NCI-H2081 (cell line): ENCODE data around the gene ITIH4.
"Not testable (repeated sequence)": the region's sequence is repeated elsewhere in the genome, so short reads cannot be mapped to it uniquely, and the experiment has no call there.

Experiments
- DNase-seq, 2 experiments: peaks; one replicate each; lab custom pipeline; 2025; lab: John Stamatoyannopoulos, UW

ITIH4 gene

GRCh38 chr3:52782412-52783210, 47.9 kb downstream of the ITIH4 start:
- no peak for DNase-seq

DNA sequence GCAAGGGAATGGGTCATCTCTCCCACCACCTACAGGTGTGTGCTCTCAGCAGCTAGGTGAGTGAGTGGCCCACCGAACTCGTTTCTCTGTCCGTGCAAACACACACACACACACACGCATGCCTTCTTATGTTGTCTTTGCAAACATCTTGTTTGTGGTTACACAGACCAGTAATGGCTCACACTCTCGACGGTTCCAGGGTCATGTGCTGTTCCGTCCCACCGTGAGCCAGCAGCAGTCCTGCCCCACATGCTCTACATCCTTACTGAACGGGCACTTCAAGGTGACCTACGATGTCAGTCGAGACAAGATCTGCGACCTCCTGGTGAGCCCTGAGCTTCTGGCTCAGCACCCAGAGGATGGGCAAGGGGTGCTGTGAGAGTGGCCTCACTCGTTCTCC, 48.7 kb downstream of the ITIH4 start:
- DNase-seq = no peak

GRCh38 chr3:52779837-52780585, 50.5 kb downstream of the ITIH4 start:
- no peak for DNase-seq

- DNase-seq = no peak
Observed at GRCh38 chr3:52779011-52779836, 51.2 kb downstream of the ITIH4 start.

- no peak for DNase-seq
Observed at GRCh38 chr3:52777959-52778805, 52.3 kb downstream of the ITIH4 start.

GRCh38 chr3:52777127-52777958, 53.1 kb downstream of the ITIH4 start, which contains the start of gene ITIH1:
Gene ITIH1, plus strand, starts transcription at chr3:52777599. Its CDS starts 17 bp downstream, at chr3:52777616.
- DNase-seq = no peak

GRCh38 chr3:52776486-52776885, 54.0 kb downstream of the ITIH4 start:
- DNase-seq = not testable (repeated sequence)

DNA sequence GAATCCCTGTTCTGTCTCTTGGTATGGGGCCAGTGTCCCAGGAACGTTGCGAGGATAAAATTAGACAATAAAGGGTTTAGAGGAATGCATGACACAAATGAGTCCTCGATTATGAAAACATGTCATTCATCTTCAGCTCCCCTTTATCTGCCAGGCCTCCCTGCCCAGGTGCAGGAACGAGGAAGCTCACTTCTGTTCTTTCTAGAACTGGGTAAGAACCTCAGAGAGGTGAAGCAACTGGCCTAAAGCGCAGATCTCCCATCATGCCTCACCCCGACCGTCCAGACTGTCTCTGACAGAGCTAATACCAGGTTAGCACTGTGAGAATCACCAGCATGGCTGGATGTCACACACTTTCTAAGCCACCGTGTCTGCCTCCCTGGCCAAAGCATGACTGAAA, 54.6 kb downstream of the ITIH4 start:
- DNase-seq = no peak

DNA sequence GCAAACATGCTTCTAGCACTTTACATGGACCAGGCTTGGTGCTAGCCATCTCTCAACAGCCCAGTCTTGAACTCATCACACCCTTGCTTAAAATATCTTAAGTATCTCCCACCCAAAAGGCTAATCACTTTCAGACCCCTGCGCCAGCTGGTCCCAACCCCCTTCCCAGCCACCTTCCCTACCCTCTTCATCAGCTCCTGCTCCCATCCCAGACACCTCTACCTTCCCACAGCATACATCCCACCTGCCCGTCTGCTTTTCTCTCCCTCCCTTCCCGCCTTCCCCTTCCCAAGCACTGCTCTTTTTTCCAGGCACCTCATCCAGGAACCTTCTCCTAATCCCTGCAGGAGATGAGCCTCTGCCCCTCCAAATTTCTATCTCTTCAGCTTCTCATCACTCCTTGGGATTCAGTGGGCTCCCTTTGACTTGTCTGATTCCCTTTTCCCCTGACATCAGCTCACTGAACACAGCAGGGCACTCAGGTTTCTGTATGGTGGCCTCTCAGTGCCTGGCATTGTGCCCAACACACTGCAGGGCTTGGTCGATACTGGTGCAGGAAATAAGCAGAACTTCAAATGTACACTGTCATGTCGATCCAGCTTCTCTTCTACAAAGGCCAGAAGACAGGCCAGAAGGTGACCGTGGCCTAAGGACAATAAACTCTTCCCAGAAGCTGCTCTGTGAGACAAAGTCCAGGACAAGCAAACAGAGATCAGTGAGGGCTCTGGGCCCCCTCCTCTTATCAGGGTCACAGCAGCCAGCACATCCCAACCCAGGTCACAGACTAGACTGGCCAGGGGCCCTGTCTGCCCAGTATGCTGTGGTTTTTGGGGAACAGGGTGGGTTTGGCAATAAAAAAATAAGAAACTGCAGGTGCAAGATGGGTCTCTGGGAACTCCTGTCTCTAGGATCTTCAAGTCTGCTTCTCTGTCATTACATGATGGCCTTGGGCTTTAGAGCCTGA, 55.3 kb downstream of the ITIH4 start:
- peak in 1 of 2 experiments; percentile 27 for DNase-seq

- no peak for DNase-seq
Observed at GRCh38 chr3:52774066-52774713, 56.3 kb downstream of the ITIH4 start.

DNA sequence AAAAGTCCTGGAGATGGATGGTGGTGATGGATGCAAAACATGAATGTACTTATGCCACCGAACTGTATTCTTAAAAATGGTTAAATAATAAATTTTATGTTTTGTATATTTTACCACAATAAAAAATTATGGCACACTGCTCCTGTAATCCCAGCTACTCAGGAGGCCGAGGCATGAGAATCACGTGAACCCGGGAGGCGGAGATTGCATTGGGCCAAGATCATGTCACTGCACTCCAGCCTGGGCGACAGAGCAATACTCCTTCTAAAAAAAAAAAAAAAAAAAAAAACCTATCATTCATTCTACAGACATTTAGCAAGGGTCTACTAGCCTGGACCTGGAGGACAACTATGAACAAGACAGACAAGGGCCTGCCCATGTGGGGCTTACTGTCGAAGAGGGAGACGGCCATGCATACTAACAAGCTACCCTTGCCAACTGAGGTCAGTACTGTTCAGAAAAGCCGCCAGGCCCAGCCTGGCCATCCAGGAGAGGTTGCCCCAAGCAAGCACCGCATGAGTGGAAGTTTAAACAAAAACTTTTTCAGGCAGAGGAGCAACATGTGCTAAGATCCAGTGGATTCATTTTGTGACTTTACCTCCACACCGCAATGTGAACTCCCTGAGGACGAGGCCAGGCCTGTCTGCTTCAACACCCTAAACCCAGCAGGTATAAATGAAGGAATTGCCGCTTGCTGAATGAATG, 57.0 kb downstream of the ITIH4 start:
- no peak for DNase-seq

- no peak for DNase-seq
Observed at GRCh38 chr3:52771702-52772101, 58.8 kb downstream of the ITIH4 start.

DNA sequence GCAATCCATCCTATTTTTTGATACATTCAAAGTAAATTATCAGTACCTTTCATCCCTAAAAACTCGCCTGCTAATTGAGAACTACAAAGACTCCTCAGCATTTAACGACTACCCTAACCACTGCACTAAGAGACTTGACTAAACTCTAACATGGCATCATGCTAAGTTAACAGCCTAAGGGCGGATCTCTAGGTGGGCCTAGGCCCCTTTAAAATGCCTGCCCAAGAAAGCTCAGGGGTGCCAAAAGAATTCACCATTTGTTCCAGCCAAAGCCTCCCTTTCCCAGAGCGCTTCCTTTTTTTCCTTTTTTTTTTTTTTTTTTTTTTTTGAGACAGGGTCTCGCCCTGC, 59.2 kb downstream of the ITIH4 start:
- no peak for DNase-seq

GRCh38 chr3:52770496-52771333, 59.8 kb downstream of the ITIH4 start, which contains the start of gene NEK4:
Gene NEK4, minus strand, starts transcription at chr3:52770940. Its CDS starts 194 bp downstream, at chr3:52770746.
- peak; percentile 64 to 90 for DNase-seq

- no peak for DNase-seq
Observed at GRCh38 chr3:52769786-52770455, 60.6 kb downstream of the ITIH4 start.

DNA sequence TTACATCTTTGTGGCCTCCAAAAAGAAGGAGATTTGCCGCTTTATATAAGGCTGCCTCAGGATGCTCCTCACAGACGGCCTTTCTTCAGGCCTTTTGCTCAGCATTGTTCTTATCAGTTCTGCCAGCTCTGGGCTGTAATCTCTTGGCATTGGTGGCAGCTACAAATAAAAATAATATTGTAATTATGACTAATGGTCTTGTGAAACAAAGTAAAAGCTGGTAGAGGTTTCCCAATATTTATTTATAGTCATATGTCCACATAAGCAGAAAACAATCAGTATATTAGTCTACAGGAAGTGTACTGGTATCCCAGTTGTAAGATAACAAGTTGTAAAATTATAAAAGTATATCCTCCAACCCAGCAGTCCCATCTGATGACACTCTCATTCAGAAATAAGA, 67.0 kb downstream of the ITIH4 start:
- no peak for DNase-seq
